IPS-NIHi7 (cell line): ENCODE results near the gene NEURL2.
"Not testable (repeated sequence)": the region's sequence is repeated elsewhere in the genome, so short reads cannot be mapped to it uniquely, and the experiment has no call there.

Experiments
- DNase-seq: peaks from one replicate; pipeline ENCODE4 v3.0.0; 2012; ENCODE audit warnings: mixed read lengths; ENCODE audit errors: extremely low spot score

NEURL2 gene, protein sequence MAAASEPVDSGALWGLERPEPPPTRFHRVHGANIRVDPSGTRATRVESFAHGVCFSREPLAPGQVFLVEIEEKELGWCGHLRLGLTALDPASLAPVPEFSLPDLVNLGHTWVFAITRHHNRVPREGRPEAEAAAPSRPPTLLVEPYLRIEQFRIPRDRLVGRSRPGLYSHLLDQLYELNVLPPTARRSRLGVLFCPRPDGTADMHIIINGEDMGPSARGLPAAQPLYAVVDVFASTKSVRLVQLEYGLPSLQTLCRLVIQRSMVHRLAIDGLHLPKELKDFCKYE

DNA sequence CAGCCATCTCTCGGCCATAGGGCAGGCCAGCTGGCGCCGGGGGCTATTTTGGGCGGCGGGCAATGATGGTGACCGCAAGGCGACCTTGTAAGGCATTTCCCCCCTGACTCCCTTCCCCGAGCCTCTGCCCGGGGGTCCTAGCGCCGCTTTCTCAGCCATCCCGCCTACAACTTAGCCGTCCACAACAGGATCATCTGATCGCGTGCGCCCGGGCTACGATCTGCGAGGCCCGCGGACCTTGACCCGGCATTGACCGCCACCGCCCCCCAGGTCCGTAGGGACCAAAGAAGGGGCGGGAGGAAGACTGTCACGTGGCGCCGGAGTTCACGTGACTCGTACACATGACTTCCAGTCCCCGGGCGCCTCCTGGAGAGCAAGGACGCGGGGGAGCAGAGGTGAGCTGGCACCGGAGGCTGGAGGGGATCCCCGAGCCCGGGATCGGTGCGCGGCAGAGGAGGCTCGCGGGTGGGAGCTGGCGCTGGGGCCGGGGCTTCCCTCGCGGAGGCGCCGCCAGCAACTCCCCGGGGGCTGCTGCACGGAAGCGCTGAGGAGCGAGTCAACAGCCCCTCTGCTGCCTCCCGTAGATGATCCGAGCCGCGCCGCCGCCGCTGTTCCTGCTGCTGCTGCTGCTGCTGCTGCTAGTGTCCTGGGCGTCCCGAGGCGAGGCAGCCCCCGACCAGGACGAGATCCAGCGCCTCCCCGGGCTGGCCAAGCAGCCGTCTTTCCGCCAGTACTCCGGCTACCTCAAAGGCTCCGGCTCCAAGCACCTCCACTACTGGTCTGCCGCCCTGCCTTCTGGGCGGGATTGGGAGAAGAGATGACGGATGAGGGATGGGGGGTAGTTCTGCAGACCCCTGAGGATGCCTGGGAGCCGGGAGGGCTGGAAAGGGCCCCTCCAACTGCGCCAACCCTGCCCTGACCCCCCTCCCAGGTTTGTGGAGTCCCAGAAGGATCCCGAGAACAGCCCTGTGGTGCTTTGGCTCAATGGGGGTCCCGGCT lies at the start of gene NEURL2, which contains the start of gene CTSA:
Gene NEURL2 (minus strand): TSS at position 224 of the 999 bp plus-strand sequence. CDS start 217 bp downstream, at position 7.
Gene CTSA (plus strand): TSS at position 351 of the 999 bp plus-strand sequence. CDS start 234 bp downstream, at position 585.
- peak; percentile 96 for DNase-seq

DNA sequence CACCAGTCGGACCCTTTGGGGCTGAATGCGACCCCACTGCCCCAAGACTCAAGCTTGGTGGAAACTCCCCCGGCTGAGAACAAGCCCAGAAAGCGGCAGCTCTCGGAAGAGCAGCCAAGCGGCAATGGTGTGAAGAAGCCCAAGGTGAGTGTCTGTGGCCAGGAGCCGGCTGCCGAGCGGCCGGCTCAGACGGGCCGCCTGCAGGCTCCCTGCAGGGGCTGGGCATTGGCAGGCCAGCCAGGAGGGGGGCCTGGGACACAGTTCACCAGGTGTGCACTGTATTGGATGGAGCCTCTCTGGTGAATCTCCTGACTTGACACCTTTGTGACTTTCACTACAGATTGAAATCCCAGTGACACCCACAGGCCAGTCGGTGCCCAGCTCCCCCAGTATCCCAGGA lies 49.5 kb upstream of the NEURL2 start:
- DNase-seq = no peak

DNA sequence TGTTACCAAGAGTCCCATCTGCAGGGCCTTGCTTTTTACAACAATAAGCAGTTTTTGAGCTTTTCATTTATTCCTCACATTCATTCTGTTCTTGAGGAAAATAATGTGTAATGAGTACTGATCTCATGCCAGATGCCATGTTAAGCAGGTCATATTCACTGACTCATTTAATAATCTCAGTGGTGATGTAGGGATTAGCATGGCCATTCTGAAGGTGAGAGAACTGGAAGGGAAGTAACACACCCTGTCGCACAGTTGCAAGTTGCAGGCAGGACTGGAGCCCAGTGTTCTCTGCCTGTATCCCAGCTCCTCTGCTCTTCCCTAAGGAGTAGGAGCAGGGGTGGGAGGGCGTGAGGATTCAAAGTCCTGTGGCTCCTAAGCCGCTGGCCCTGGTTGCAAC lies 49.0 kb upstream of the NEURL2 start:
- DNase-seq = no peak

DNA sequence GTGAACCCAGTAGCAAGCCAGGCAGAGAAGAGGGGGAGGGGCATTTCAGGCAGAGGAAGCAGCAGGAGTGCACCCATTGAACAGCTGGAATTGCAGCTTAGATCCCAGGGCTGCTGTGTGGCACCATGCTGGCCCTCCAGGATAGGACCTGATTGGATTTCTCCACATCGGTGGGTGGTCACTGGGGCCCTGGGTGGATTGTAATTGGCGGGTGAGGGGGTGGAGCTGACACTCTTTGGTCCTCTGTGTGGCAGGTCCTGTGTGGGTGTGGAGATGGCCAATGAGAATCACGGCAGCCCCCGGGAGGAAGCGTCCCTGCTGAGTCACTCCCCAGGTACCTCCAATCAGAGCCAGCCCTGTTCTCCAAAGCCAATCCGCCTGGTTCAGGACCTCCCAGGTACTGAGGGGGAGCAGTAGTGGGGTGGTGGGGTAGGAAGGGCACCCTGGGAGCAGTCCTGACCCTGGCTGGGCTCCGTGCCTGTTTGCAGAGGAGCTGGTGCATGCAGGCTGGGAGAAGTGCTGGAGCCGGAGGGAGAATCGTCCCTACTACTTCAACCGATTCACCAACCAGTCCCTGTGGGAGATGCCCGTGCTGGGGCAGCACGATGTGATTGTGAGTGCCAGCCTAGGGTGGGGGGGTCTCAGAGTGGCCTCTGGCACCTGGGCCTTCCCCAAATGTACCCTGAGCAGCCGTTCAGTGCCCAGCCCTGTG lies 47.9 kb upstream of the NEURL2 start:
- peak; percentile 63 for DNase-seq

DNA sequence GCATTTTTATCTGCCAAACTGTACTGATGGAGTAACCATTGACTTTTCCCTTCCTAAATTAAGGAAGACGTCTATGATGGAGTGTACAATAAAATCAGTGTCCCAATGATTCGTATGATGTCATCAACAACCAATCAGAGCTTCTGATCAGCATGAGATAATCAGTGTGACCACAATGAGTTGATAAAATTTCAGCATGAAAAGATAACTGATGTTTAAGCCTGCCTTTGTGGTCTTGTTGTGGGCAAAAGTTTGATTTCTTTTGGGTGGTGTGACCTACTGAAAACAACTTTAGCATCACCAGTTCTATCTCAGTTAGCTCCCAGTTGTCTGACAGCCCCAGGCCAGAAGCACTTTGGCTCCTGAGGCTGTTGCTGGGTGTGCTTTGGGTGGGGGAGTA lies 46.8 kb upstream of the NEURL2 start:
- DNase-seq = no peak

DNA sequence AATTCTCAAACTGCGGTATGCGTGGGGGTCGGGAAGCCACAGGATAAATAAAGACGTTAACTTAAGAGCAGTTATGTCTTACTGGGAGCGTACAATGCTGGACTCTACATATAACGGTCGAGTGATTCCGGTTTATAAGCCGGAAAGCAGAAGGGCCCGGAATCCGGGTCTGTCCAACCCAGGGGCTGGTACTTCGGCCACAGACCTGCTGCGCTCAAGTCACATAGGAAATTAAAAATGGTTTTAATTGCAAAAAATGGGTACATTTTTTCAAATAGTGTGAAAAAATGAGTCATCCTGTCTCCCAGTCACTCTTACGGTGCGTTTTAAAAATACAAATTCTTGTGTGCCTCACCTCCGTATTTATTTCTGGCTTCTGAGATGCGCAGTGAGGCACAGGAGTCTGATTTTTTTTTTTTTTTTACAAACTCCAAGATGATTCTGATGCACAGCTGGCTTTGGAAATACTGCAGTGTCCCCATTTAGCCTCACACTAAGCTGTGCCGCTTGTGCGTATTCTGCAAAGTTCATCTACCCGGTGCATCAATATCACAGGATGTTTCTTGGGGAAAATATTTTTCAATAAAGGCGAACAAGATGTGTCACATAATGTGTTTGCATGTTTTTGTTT lies 44.5 kb upstream of the NEURL2 start:
- no peak for DNase-seq

DNA sequence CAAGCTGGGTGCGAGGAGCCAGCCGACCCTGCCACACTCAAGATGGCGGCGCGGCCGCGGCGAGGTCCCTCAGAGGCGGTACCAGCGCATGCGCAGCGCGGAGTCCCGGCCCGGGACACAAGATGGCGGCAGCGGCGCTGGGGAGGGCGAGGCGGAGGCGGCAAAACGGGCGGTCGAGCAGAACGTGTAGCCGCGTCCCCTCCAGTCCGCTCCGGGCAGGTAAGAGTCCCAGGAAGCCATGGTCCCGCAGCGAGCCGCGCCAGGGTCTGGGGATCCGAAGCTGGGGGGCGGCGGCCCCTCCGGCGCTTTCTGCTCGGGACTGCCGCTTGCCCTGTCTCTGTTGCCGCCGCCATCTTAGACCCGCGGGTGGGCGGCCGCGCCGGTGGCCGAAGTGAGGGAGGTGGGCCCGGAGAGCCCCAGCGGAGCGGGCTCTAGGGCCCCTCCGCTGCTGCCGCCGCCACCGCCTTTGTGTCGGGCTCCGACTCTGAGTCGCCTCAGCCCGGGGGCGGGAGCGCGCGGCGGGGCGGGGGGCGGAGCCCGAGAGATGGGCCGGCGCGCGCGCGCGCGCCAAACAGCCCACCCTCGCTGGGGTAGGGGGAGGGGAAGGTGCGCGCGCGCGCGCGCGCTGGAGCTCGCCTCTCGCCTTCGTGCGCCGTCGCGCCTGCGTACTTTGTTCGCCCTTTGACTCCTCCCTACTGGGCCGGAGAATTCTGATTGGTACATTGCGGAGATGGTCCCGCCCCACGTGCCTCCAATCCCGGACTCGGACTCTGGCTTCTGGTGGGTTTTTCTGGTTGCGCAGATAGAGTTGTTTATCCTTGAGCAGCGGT lies 43.8 kb upstream of the NEURL2 start, which contains the start of gene PCIF1:
Gene PCIF1 (plus strand): TSS at position 98 of the 830 bp plus-strand sequence. CDS start 4,317 bp downstream, outside the sequence.
- DNase-seq = peak; percentile 99

DNA sequence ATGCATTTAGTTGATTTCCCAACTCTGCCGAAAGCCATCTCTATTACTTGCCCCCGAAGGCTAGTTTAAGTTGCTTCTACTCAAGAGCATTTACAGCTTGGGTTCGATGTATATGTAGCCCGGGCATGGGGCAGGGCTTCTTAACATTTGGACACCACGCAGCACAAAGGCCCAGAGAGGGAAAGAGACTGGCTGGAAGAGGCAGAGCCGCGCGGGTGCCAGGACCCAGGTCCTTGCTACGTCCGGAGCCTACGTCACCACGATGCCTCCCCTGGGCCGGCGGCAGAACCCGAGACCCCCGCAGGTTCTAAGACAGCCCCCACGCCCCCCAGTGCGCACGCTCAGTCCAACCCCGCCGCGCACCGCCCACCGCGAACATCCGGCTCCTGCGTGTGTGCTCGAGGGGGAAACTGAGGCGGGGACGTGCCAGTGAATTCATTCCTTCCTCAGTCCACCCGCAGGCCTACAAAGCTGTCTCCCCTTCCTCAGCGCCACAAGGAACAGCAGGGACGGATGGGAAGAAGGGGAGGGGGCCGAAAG lies 43.1 kb upstream of the NEURL2 start:
- peak; percentile 51 for DNase-seq

DNA sequence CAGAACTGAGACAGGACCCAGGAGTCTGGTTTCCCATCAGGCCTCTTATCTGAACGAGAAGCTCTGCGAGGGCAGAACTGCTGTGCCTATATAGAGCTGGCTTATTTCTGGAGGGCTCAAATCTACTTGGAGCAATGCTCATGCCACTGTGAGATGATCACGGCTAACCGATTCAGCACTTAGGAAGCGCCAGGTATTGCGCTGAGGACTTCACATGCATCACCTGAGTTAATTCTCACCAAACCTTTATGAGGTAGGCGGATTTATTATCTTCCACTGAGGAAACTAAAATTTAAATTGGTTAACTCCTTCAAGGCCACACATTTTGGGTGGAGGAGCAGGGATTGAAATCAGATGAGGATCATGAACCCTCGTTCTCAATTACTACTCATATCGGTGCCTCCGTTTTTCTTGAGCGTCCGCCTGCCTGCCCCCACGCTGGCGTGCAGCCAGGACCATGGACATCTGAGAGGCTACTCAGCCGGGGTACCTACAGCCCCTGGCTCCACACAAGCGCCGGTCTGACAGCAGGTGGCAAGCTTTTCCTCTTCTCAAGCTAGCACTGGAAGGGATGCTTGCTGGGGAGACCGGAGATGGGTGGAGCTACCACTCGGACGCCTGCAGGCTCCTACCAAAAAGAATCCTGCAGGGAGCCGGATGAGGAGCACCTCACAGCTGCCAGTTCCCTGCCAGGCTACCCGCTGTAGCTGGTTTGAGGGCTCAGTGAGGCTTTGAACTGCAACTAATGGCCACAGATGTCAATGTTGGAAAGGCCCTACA lies 42.4 kb upstream of the NEURL2 start:
- DNase-seq = peak; percentile 91

DNA sequence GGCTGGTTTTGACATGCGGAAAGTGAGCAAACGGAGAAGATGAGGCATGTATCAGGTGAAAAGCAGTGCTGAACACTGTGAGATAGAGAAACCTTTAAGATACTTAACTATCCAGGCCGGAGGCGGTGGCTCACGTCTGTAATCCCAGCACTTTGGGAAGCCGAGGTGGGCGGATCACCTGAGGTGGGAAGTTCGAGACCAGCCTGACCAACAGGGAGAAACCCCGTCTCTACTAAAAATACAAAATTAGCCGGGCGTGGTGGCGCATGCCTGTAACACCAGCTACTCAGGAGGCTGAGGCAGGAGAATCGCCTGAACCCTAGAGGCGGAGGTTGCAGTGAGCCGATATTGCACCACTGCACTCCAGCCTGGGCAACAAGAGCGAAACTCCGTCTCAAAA lies 40.7 kb upstream of the NEURL2 start:
- DNase-seq = not testable (repeated sequence)

DNA sequence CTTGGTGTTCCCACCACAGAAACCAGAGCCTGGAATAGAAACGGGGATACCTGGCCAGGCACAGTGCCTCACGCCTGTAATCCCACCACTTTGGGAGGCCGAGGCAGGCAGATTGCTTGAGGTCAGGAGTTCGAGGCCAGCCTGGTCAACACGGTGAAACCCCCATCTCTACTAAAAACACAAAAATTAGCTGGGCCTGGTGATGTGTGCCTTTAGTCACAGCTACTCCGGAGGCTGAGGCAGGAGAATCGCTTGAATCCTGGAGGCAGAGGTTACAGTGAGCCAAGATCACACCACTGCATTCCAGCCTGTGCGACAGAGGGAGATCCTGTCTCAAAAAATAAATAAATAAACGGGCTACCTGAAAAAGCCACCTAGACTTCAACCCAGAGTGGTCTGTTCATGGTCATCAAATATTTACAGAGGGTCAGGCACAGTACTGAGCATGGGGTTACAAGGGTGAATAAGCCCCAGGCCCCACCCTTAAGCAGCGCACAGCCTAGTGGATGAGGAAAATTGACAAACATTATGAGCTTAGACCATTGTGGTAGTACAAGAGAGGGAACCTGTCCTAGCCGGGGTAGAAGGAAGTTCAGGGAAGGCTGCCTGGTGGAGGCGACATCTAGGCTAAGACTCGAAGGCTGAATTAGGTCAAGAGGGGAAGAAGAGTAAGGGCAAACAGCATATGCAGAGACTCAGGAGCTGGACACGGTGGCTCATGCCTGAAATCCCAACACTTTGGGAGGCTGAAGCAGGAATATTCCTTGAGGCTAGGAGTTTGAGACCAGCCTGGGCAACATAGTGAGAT lies 36.3 kb upstream of the NEURL2 start:
- DNase-seq = no peak

DNA sequence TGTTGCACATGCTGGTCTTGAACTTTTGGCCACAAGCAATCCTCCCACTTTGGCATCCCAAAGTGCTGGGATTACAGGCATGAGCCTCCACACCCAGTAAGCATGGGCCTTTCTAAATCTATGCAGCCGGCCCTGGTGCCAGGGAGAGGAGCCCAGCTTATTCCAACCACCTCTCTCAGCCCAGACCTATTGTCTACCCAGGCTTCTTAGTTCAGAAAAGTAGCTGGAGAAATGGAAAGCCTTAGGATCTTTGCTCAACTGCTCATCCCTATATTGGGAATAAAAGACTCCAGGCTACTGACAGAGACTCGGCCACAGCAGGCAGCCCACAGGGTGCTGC lies 35.7 kb upstream of the NEURL2 start:
- DNase-seq = no peak

DNA sequence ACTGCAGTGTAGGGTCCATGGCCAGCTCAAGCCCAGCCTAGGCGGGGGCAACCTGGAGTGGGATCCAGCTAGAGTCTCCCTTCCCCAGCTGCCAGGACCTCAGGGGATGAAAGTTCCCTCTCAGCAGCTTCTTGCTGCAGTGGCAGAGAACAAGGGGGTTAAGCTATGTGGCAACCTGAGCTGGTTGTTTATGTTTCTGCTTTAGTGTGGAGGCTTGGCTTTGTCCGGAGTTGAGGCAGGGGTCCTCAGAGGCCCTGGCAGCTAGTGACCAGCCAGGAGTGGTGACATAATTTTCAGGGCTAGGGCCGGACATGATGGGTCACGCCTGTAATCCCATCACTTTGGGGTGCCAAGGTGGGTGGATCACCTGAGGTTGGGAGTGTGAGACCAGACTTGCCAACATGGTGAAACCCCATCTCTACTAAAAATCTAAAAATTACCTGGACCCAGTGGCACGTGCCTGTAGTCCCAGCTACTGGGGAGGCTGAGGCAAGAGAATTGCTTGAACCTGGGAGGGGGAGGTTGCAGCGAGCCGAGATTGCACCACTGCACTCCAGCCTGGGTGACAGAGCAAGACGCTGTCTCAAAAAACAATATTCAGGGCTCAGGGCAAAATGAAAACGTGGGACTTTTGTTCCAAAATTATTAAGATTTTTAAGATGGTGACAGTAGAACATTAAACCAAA lies 35.0 kb upstream of the NEURL2 start:
- no peak for DNase-seq

DNA sequence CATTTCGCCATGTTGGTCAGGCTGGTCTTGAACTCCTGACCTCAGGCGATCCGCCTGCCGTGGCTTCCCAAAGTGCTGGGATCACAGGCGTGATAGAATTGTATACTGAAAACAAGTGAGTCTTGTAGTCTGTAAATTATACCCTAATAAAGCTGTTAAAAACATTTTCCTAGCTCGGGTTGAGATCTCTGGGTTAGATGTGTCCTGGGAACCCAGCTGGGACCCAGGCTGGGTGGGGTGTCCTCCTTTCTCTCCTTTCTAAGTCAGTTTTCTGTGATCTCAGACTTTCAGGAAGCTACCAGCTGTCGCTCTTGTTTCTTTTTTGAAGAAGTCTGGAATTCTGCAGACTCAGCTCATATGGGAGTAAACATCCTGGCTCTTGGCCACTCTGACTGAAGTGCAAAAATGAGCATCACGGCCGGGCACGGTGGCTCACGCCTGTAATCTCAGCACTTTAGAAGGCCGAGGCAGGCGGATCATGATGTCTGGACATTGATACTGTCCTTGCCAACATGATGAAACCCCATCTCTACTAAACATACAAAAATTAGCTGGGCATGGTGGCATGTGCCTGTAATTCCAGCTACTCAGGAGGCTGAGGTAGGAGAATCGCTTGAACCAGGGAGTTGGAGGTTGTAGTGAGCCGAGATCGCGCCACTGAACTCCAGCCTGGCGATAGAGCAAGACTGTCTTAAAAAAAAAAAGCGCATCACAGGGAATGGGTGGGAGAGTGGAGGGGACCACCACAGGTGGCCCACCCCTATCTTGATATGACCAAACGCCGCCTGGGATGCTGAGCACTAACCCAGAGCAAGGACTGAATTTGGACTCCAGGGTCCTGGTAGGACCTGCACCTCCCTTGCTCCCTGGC lies 33.6 kb upstream of the NEURL2 start:
- no peak for DNase-seq

DNA sequence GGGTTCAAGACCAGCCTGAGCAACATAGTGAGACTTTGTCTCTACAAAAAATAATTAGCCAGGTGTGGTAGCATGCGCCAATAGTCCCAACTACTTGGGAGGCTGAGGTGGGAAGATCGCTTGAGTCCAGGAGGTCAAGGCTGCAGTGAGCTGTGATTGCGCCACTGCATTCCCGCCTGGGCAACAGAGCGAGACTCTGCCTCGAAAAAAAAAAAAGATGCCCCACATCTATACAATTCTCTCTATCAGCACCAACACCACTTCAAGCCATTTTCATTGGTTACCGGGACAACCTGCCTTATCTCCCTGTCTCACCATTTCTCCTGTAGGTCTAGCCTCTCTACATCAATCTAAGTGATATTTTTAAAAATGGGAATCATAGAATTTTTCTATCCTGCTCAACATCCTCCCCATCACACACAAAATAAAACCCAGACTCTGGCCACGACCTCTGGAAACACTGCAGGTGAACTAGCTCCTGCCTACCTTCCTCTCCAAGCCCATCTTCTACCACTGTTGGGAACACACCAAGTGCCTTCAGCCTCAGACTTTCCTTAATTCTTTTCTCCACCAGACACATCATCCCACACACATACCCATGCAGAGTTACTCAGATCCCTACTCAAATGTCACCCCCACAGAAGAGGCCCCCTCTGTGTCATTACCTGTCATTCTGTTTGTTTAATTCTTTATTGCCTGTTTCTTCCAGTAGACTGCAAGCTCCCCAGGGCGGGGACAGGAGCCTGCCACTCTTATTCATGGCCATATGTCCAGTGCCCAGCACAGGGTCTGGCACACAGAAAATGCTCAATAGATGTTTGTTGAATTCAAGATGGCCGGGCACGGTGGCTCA lies 30.6 kb upstream of the NEURL2 start:
- DNase-seq = no peak
